ENCODE data around the gene HBZ. TPM values are rescaled to one million over a fixed set of nuclear protein-coding genes. Genes with fewer than 3 reads are reported as not detected.
A peak's percentile ranks its signal among the peaks of the same experiment; 100 is the strongest.

The HBZ gene
- total and polyA plus RNA-seq, 2 experiments from 2014 or later = 0.28 TPM; not detected in 1

GRCh38 chr16:105521-105920, 46.9 kb upstream of the HBZ start:
- 97% methylated on average over 6 of the region's 6 CpGs for WGBS (ENCODE audit: low lambda C conversion rate, missing lambda C conversion rate)
- Histone ChIP-seq H3K4me1 (ENCODE audit: insufficient read depth) (no peaks in the 10 kb centered on the region), H3K4me3 (no peak overlapping the region), H3K9me2 (replicated peaks; ENCODE audit: insufficient read depth) (no peaks in the 10 kb centered on the region), H3K27ac (no peak overlapping the region), H2AFZ (no peak overlapping the region), H3K36me3 (replicated peaks; ENCODE audit: insufficient read depth, low read depth) (no peaks in the 10 kb centered on the region), H4K20me1 (ENCODE audit: insufficient read depth, poor library complexity, severe bottlenecking) (no peaks in the 10 kb centered on the region), H3K79me2 (no peaks in the 10 kb centered on the region), H3K9me3 (ENCODE audit: low read depth) (no peaks in the 10 kb centered on the region), H3K4me2 (no peak overlapping the region), H3K27me3 (no peaks in the 10 kb centered on the region)
- DNase-seq (ENCODE audit: low spot score) = no peak
- TF ChIP-seq EZH2 (IDR thresholded peaks at IDR 0.05; ENCODE audit: borderline replicate concordance) = no peak
- TF ChIP-seq EZH2phosphoT487 (IDR thresholded peaks at IDR 0.05; ENCODE audit: low read depth, severe bottlenecking, unreplicated experiment) = no peak
- TF ChIP-seq, protein P1, sequence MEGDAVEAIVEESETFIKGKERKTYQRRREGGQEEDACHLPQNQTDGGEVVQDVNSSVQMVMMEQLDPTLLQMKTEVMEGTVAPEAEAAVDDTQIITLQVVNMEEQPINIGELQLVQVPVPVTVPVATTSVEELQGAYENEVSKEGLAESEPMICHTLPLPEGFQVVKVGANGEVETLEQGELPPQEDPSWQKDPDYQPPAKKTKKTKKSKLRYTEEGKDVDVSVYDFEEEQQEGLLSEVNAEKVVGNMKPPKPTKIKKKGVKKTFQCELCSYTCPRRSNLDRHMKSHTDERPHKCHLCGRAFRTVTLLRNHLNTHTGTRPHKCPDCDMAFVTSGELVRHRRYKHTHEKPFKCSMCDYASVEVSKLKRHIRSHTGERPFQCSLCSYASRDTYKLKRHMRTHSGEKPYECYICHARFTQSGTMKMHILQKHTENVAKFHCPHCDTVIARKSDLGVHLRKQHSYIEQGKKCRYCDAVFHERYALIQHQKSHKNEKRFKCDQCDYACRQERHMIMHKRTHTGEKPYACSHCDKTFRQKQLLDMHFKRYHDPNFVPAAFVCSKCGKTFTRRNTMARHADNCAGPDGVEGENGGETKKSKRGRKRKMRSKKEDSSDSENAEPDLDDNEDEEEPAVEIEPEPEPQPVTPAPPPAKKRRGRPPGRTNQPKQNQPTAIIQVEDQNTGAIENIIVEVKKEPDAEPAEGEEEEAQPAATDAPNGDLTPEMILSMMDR (IDR thresholded peaks at IDR 0.05; ENCODE audit: poor library complexity) = no peak

DNA sequence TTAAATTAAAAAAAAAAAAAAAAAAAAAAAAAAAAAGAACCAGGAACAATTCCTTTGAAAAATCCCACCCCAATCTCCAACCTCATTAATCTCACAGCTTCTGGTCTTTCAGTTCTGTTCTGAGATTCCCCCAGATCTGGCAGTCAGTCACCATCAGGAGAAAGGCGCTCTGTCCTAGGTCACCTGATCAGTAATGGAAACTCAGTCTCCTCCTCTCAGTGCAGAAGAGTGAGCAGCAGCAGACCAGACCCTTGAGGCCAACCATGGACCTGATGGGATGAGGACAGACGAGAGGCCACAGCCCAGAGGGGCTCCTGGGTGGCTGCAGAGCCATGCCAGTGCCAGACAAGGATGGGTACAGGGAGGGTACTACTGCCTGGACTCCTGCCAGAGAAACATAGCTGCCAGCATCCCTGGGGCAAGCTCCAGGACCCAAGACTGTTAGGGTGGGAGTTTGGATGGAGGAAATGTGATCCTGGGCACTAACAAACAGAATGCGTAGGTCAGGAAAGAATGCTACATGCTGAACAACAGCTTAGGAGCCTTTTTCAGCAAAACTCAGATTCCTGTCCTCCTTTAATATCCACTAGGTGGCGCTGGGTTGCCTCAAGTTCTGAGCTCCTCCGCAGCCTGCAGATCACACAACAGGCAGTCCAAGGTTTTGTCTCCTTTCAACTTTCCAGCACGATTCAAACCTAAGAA, 45.7 kb upstream of the HBZ start:
- WGBS (ENCODE audit: low lambda C conversion rate, missing lambda C conversion rate) = 38% methylated on average over 6 of the region's 6 CpGs
- H3K27me3 ChIP-seq = no peaks in the 10 kb centered on the region
- H3K9me2 ChIP-seq (replicated peaks; ENCODE audit: insufficient read depth) = no peaks in the 10 kb centered on the region
- no peak for TF ChIP-seq EZH2phosphoT487 (IDR thresholded peaks at IDR 0.05; ENCODE audit: low read depth, severe bottlenecking, unreplicated experiment)
- TF ChIP-seq, protein P1 (IDR thresholded peaks at IDR 0.05; ENCODE audit: poor library complexity) = peak; percentile 77
- H3K4me1 ChIP-seq (ENCODE audit: insufficient read depth) = no peaks in the 10 kb centered on the region
- peak; percentile 89 for DNase-seq (ENCODE audit: low spot score)
- no peaks in the 10 kb centered on the region for H3K79me2 ChIP-seq
- H4K20me1 ChIP-seq (ENCODE audit: insufficient read depth, poor library complexity, severe bottlenecking) = no peaks in the 10 kb centered on the region
- H2AFZ ChIP-seq = no peak overlapping the region
- no peak overlapping the region for H3K27ac ChIP-seq
- H3K4me2 ChIP-seq = no peak overlapping the region
- no peaks in the 10 kb centered on the region for H3K36me3 ChIP-seq (replicated peaks; ENCODE audit: insufficient read depth, low read depth)
- no peaks in the 10 kb centered on the region for H3K9me3 ChIP-seq (ENCODE audit: low read depth)
- H3K4me3 ChIP-seq = no peak overlapping the region

DNA sequence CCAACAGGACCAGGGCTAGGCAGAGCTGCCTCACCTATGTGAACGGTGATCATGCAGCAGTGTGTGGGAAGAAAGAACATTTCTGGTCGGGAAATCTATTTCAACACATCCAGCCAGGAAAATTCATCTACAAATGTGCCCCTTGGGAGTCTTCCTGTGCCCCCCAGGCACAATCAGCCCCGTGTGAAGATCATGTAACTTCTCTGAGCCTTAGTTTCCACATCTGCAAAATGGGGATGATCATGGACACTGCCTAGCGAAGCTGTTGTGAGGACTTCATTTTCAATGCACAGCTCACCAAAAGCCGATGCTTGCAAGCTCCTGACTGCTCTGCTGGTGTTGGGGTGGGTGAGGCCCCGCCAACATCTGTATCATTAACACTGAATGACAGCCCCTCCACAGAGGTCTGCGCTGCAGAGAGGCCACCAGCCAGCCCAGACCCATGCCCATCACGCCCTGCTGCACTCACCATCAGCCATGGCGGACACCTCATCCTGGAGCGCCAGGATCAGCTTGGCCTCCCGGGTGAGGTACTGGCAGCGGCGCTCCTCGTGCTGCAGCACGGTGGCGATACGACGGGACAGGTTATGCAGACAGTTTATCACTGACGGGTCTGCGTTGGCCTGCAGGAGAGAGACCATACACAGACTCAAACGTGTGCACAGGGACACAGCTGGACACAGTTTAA, 40.1 kb upstream of the HBZ start:
- no peaks in the 10 kb centered on the region for H3K9me3 ChIP-seq (ENCODE audit: low read depth)
- H3K4me2 ChIP-seq = no peak overlapping the region
- DNase-seq (ENCODE audit: low spot score) = no peak
- no peaks in the 10 kb centered on the region for H3K79me2 ChIP-seq
- no peak overlapping the region for H3K4me3 ChIP-seq
- no peak for TF ChIP-seq EZH2phosphoT487 (IDR thresholded peaks at IDR 0.05; ENCODE audit: low read depth, severe bottlenecking, unreplicated experiment)
- no peak for TF ChIP-seq EZH2 (IDR thresholded peaks at IDR 0.05; ENCODE audit: borderline replicate concordance)
- TF ChIP-seq, protein P1 (IDR thresholded peaks at IDR 0.05; ENCODE audit: poor library complexity) = no peak
- H2AFZ ChIP-seq = no peak overlapping the region
- no peaks in the 10 kb centered on the region for H3K4me1 ChIP-seq (ENCODE audit: insufficient read depth)
- no peak overlapping the region for H3K27ac ChIP-seq
- H3K9me2 ChIP-seq (replicated peaks; ENCODE audit: insufficient read depth) = no peaks in the 10 kb centered on the region
- H3K27me3 ChIP-seq = no peaks in the 10 kb centered on the region
- no peaks in the 10 kb centered on the region for H4K20me1 ChIP-seq (ENCODE audit: insufficient read depth, poor library complexity, severe bottlenecking)
- H3K36me3 ChIP-seq (replicated peaks; ENCODE audit: insufficient read depth, low read depth) = no peaks in the 10 kb centered on the region
- 96% methylated on average over 21 of the region's 21 CpGs for WGBS (ENCODE audit: low lambda C conversion rate, missing lambda C conversion rate)

All from hepatocyte (in vitro differentiated cells).